Measurements from ENCODE around the gene HELZ2.

DNA sequence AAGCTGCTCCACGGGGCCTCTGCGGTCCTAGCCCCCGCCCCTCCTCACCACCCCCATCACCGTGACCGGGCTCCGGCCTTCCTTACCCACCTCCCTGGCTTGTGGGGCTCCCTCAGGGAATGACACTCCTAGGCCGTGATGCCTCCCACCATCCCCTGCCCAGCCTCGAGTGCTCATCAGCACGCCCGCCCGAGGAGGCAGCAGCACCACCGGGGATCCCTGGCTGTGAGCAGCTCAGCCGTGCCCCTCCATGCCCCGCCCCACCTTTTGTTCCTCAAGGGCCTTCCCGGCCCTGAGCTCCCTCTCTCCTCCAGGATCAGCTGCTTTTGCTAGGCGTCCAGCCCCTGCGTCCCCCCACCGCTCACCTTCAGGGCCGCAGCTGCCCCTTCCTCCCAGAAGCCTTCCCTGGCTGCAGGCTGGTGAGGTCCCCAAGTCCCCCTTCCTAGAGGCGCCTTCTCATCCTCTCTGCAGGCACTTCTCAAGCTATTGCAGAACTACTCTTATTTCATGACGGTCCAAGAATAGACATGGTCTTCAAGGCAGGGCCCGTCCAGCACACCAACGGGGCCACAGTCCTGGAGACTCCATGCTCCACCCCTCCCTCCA lies 17.1 kb downstream of the HELZ2 start:
- TF ChIP-seq CTCF (IDR thresholded peaks at IDR 0.05; ENCODE audit: low read depth, low read length), result no peak
- TF ChIP-seq MYC (IDR thresholded peaks at IDR 0.05; ENCODE audit: low read depth, low read length), result no peak
- TF ChIP-seq POLR2A (IDR thresholded peaks at IDR 0.05; ENCODE audit: extremely low read depth, insufficient read length), result no peak

Data from NB4 (cell line).